Measurements from ENCODE around the gene TP53I11.

The TP53I11 gene

DNA sequence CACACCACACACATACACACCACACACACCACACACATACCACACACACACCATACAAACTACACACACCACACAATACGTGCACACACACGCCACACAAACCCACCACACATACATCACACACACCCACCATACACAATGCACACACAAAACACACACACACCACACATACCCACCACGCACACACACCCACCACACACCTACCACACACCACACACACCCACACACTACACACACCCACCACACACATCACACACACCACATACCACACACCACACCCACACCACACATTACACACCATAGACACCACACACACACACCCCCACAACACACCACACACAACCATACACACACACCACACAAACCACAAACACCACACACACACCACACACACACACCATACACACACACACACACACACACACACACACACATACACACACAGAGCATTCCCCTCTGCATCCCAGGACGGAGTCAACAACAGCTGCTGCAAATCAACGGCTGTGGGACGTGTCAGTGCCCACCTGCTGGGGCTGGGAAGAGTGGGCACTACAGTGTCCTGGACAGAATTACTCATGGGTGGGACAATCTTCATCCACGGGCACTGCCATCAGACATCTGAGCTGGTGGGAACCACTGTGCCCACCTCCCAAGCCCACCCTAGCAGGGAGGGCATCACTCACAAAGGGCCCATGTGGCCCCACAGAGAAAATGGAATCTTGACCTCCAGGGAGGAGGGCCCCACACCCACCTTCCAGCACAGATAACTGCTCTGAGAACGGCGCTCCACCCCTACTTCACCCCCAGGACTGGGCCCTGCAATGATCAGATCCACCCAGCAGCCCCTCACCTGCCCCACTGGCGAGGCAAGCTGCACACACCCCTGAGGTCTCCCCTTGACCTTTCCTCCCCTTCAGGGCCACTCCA lies 8.4 kb downstream of the TP53I11 start:
- TF ChIP-seq EP300 (IDR thresholded peaks at IDR 0.05; ENCODE audit: borderline replicate concordance) (no peak), CREB1 (IDR thresholded peaks at IDR 0.05; ENCODE audit: low read depth) (no peak), FOXM1 (IDR thresholded peaks at IDR 0.05; ENCODE audit: borderline replicate concordance, low read depth) (no peak), RAD21 (IDR thresholded peaks at IDR 0.05; ENCODE audit: low read depth) (no peak), EGR1 (IDR thresholded peaks at IDR 0.05) (no peak), ZBTB7A (IDR thresholded peaks at IDR 0.05; ENCODE audit: low read depth) (no peak), TEAD4 (IDR thresholded peaks at IDR 0.05) (no peak), YY1 (IDR thresholded peaks at IDR 0.05; ENCODE audit: low read depth) (no peak)
- TF ChIP-seq, protein P1, sequence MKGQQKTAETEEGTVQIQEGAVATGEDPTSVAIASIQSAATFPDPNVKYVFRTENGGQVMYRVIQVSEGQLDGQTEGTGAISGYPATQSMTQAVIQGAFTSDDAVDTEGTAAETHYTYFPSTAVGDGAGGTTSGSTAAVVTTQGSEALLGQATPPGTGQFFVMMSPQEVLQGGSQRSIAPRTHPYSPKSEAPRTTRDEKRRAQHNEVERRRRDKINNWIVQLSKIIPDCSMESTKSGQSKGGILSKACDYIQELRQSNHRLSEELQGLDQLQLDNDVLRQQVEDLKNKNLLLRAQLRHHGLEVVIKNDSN (IDR thresholded peaks at IDR 0.05): no peak
- TF ChIP-seq, protein P2, sequence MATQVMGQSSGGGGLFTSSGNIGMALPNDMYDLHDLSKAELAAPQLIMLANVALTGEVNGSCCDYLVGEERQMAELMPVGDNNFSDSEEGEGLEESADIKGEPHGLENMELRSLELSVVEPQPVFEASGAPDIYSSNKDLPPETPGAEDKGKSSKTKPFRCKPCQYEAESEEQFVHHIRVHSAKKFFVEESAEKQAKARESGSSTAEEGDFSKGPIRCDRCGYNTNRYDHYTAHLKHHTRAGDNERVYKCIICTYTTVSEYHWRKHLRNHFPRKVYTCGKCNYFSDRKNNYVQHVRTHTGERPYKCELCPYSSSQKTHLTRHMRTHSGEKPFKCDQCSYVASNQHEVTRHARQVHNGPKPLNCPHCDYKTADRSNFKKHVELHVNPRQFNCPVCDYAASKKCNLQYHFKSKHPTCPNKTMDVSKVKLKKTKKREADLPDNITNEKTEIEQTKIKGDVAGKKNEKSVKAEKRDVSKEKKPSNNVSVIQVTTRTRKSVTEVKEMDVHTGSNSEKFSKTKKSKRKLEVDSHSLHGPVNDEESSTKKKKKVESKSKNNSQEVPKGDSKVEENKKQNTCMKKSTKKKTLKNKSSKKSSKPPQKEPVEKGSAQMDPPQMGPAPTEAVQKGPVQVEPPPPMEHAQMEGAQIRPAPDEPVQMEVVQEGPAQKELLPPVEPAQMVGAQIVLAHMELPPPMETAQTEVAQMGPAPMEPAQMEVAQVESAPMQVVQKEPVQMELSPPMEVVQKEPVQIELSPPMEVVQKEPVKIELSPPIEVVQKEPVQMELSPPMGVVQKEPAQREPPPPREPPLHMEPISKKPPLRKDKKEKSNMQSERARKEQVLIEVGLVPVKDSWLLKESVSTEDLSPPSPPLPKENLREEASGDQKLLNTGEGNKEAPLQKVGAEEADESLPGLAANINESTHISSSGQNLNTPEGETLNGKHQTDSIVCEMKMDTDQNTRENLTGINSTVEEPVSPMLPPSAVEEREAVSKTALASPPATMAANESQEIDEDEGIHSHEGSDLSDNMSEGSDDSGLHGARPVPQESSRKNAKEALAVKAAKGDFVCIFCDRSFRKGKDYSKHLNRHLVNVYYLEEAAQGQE (IDR thresholded peaks at IDR 0.05; ENCODE audit: low read depth): no peak

DNA sequence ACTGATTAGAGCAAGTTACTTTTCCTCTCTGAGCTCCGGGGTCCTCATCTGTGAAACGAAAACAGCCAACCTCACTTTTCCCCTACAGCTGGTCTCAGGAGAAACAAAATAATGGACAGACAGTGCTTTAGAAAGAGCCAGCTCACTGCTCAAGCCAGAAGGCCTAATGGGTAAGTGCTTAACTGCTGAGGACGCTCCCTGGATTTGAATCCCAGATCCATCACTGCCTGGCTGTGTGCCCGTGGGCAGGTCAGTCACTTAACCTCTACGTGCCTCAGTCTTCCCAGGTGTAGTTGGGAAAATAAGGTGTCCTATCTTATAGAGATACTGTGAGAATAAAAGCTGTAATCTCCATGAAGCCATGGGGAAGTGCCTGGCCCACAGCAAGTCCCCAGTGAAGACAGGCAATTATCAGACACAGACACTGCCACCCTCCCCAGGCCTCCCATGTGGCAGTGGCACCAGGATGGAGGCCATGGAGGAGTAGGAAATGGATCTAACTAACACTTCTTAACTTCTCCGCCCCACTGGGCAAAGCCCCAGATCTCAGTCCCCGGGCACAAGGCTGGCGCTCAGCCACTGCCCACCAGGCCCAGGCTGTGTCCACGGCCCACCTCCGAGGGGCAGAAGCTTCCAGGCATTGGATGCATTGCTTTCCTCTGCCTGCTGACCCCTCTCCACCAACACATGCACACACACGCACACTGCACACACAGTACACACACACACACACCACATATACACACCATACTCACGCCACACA lies 9.2 kb downstream of the TP53I11 start:
- TF ChIP-seq TCF12 (IDR thresholded peaks at IDR 0.05; ENCODE audit: low read depth): no peak
- TF ChIP-seq, protein P3, sequence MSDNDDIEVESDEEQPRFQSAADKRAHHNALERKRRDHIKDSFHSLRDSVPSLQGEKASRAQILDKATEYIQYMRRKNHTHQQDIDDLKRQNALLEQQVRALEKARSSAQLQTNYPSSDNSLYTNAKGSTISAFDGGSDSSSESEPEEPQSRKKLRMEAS (IDR thresholded peaks at IDR 0.05): no peak
- TF ChIP-seq CEBPB (IDR thresholded peaks at IDR 0.05): no peak
- no peak for TF ChIP-seq RAD21 (IDR thresholded peaks at IDR 0.05; ENCODE audit: low read depth)
- TF ChIP-seq, protein P1 (IDR thresholded peaks at IDR 0.05): no peak
- no peak for TF ChIP-seq FOXM1 (IDR thresholded peaks at IDR 0.05; ENCODE audit: borderline replicate concordance, low read depth)
- no peak for TF ChIP-seq TEAD4 (IDR thresholded peaks at IDR 0.05)
- TF ChIP-seq TAF1 (IDR thresholded peaks at IDR 0.05; ENCODE audit: low read depth): no peak

DNA sequence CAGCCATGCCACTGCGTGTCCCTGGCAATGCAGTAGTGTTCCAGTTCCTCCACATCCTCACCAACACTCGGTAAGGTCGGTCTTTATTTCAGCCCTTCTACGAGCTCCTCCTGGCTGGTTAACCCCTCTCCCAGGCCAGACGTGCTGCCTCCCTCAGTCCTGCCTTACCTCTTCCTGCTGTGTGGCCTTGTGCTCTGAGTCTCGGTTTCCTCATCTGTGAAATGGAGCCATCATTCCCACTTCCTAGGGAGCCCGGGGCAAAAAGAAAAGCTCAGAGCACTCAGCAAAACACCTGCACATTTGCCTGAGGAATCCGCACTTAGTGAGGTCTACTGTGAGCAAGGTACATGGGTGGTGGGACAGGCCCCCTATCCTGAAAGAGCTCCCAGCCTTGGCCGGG lies 9.8 kb downstream of the TP53I11 start:
- no peak for TF ChIP-seq RAD21 (IDR thresholded peaks at IDR 0.05; ENCODE audit: low read depth)
- TF ChIP-seq FOXM1 (IDR thresholded peaks at IDR 0.05; ENCODE audit: borderline replicate concordance, low read depth): no peak
- TF ChIP-seq TCF12 (IDR thresholded peaks at IDR 0.05; ENCODE audit: low read depth): no peak
- TF ChIP-seq EP300 (IDR thresholded peaks at IDR 0.05; ENCODE audit: borderline replicate concordance): no peak
- no peak for TF ChIP-seq CEBPB (IDR thresholded peaks at IDR 0.05)
- TF ChIP-seq, protein P2 (IDR thresholded peaks at IDR 0.05; ENCODE audit: low read depth): no peak
- TF ChIP-seq ZBTB7A (IDR thresholded peaks at IDR 0.05; ENCODE audit: low read depth): no peak
- no peak for TF ChIP-seq EGR1 (IDR thresholded peaks at IDR 0.05)
- TF ChIP-seq, protein P1 (IDR thresholded peaks at IDR 0.05): no peak
- TF ChIP-seq TEAD4 (IDR thresholded peaks at IDR 0.05): no peak
- no peak for TF ChIP-seq YY1 (IDR thresholded peaks at IDR 0.05; ENCODE audit: low read depth)
- TF ChIP-seq CREB1 (IDR thresholded peaks at IDR 0.05; ENCODE audit: low read depth): no peak

DNA sequence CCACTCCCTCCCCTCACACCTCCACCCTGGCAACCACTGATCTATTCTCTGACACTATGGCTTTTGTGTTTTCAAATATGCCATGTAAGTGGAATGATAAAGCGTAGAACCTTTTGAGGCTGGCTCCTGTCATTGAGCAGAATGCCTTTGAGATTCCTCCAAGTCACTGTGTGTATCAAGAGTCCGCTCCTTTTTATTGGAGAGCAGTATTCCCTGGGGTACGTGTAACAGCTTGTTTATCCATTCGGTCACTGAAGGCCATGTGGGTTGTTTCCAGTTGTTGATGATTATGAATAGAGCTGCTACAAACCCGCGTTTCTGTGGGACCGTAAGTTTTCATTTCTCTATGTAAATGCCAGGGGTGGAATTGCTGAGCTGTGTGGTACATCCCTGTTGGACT lies 10.3 kb downstream of the TP53I11 start:
- TF ChIP-seq, protein P3 (IDR thresholded peaks at IDR 0.05): no peak
- TF ChIP-seq FOXM1 (IDR thresholded peaks at IDR 0.05; ENCODE audit: borderline replicate concordance, low read depth) (no peak), CREB1 (IDR thresholded peaks at IDR 0.05; ENCODE audit: low read depth) (no peak), RAD21 (IDR thresholded peaks at IDR 0.05; ENCODE audit: low read depth) (no peak), TCF12 (IDR thresholded peaks at IDR 0.05; ENCODE audit: low read depth) (no peak), YY1 (IDR thresholded peaks at IDR 0.05; ENCODE audit: low read depth) (no peak), EP300 (IDR thresholded peaks at IDR 0.05; ENCODE audit: borderline replicate concordance) (no peak), TEAD4 (IDR thresholded peaks at IDR 0.05) (no peak), EGR1 (IDR thresholded peaks at IDR 0.05) (no peak), ZBTB7A (IDR thresholded peaks at IDR 0.05; ENCODE audit: low read depth) (no peak), NFIC (IDR thresholded peaks at IDR 0.05) (no peak), CEBPB (IDR thresholded peaks at IDR 0.05) (no peak), TAF1 (IDR thresholded peaks at IDR 0.05; ENCODE audit: low read depth) (no peak)
- TF ChIP-seq, protein P1 (IDR thresholded peaks at IDR 0.05): no peak
- TF ChIP-seq, protein P2 (IDR thresholded peaks at IDR 0.05; ENCODE audit: low read depth): no peak

All from Ishikawa (cell line).